DND-41 (cell line): Measurements from ENCODE around the gene ARHGAP15.

ENCODE experiments used
- EZH2 ChIP-seq: IDR thresholded peaks from 3 replicates; pipeline ENCODE4 v1.6.1; 2012; ENCODE audit warnings: borderline replicate concordance, low read depth, mild to moderate bottlenecking, moderate library complexity, low read length, inconsistent platforms; ENCODE audit not compliant: severe bottlenecking
- TF ChIP-seq, protein P1 (sequence below): IDR thresholded peaks from 2 replicates; pipeline ENCODE4 v1.5.1; 2012; ENCODE audit warnings: borderline replicate concordance, low read length, moderate library complexity, mild to moderate bottlenecking; ENCODE audit not compliant: poor library complexity, severe bottlenecking; ENCODE audit errors: extremely low read depth

DNA sequence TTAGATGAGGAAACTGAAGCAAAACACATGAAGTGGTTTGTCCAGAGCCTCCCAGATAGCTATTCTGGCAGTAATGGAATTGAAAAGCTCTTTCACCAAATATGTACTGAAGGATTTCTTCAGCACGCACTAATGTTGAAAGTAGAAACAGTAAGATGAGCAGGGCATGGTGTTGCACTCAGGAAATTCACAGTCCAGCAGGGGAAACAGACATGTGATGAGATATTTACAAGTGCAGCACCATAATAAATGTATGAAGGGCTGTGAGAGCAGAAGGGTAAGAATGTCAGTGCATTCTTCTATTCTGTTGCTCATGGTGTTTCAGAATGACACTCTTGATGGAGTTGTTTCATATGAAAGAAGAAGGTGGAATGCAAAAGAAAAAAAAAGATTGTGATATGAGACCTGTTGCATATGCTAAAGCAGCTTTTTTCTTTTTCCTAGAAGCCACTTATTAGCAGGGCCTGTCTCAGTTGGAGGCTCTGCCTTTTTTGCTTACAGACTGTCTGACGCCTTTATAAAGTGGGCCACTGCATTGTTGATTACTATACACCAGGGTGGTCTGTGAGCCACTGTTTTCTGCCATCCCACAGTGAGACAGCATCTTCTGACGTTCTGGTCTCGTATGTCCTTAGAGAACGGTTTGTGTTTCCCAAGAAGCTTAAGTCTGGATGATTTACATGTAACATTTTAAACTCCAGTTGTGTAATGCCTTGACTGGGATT is 516.9 kb downstream of the ARHGAP15 start:
- TF ChIP-seq EZH2: no peak
- TF ChIP-seq, protein P1, sequence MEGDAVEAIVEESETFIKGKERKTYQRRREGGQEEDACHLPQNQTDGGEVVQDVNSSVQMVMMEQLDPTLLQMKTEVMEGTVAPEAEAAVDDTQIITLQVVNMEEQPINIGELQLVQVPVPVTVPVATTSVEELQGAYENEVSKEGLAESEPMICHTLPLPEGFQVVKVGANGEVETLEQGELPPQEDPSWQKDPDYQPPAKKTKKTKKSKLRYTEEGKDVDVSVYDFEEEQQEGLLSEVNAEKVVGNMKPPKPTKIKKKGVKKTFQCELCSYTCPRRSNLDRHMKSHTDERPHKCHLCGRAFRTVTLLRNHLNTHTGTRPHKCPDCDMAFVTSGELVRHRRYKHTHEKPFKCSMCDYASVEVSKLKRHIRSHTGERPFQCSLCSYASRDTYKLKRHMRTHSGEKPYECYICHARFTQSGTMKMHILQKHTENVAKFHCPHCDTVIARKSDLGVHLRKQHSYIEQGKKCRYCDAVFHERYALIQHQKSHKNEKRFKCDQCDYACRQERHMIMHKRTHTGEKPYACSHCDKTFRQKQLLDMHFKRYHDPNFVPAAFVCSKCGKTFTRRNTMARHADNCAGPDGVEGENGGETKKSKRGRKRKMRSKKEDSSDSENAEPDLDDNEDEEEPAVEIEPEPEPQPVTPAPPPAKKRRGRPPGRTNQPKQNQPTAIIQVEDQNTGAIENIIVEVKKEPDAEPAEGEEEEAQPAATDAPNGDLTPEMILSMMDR: no peak
